ENCODE measurements around the gene RSPH10B2. TPM values are rescaled to one million over a fixed set of nuclear protein-coding genes. Genes with fewer than 3 reads are reported as not detected.
A peak's percentile ranks its signal among the peaks of the same experiment; 100 is the strongest.
"Not testable (repeated sequence)": the region's sequence is repeated elsewhere in the genome, so short reads cannot be mapped to it uniquely, and the experiment has no call there.

The RSPH10B2 gene
- total RNA-seq, 3 donors from 2014 or later = 0.44 TPM; not detected in 2

- Histone ChIP-seq H3K4me1 (no peaks in the 10 kb centered on the region), H3K9me3 (no peaks in the 10 kb centered on the region), H3K27ac (peak overlapping the region; percentile 79 to 84), H3K36me3 (no peaks in the 10 kb centered on the region), H3K27me3 (no peaks in the 10 kb centered on the region), H3K4me3 (peak overlapping the region; percentile 69 to 91 (median 90))
- intact Hi-C loops (cut with DNase I; ENCODE audit: low total_unique reads) = no loop called here
- TF ChIP-seq POLR2AphosphoS5 (IDR thresholded peaks at IDR 0.05) = peak; percentile 47 to 65 (median 47)
- TF ChIP-seq CTCF (IDR thresholded peaks at IDR 0.05) = no peak
- TF ChIP-seq POLR2A (IDR thresholded peaks at IDR 0.05) = peak; percentile 22
- peak; percentile 80 to 87 for DNase-seq (ENCODE audit: low spot score in 2 of 2)
These were observed 24.2 kb upstream of the RSPH10B2 start for GRCh38 chr7:6729492-6730342.

- H3K4me1 ChIP-seq = no peaks in the 10 kb centered on the region
- H3K27ac ChIP-seq = peak overlapping the region; percentile 79 to 84
- no peaks in the 10 kb centered on the region for H3K9me3 ChIP-seq
- H3K36me3 ChIP-seq = no peaks in the 10 kb centered on the region
- TF ChIP-seq CTCF (IDR thresholded peaks at IDR 0.05) (no peak), POLR2AphosphoS5 (IDR thresholded peaks at IDR 0.05) (no peak), POLR2A (IDR thresholded peaks at IDR 0.05) (no peak)
- DNase-seq (ENCODE audit: low spot score in 2 of 2) = no peak
- peak overlapping the region; percentile 69 to 91 (median 90) for H3K4me3 ChIP-seq
- intact Hi-C loops (cut with DNase I; ENCODE audit: low total_unique reads) = no loop called here
- H3K27me3 ChIP-seq = no peaks in the 10 kb centered on the region
These were observed 23.6 kb upstream of the RSPH10B2 start for GRCh38 chr7:6730343-6730633.

- H3K27me3 ChIP-seq; H3K4me3 ChIP-seq; DNase-seq (ENCODE audit: low spot score in 2 of 2); H3K4me1 ChIP-seq; intact Hi-C loops (cut with DNase I; ENCODE audit: low total_unique reads); H3K9me3 ChIP-seq; H3K36me3 ChIP-seq; H3K27ac ChIP-seq: not testable (repeated sequence)
These were observed 15.5 kb upstream of the RSPH10B2 start for GRCh38 chr7:6738415-6738814.

- H3K9me3 ChIP-seq; DNase-seq (ENCODE audit: low spot score in 2 of 2); H3K4me1 ChIP-seq; H3K27ac ChIP-seq; H3K27me3 ChIP-seq; intact Hi-C loops (cut with DNase I; ENCODE audit: low total_unique reads); H3K4me3 ChIP-seq; H3K36me3 ChIP-seq: not testable (repeated sequence)
These were observed 9.3 kb upstream of the RSPH10B2 start for GRCh38 chr7:6744410-6745100.

GRCh38 chr7:6749335-6749734 is 4.6 kb upstream of the RSPH10B2 start:
- H3K27me3 ChIP-seq; H3K27ac ChIP-seq; DNase-seq (ENCODE audit: low spot score in 2 of 2); H3K9me3 ChIP-seq; H3K4me3 ChIP-seq; H3K4me1 ChIP-seq; intact Hi-C loops (cut with DNase I; ENCODE audit: low total_unique reads); H3K36me3 ChIP-seq: not testable (repeated sequence)

GRCh38 chr7:6750173-6750572 is 3.7 kb upstream of the RSPH10B2 start:
- H3K27me3 ChIP-seq; H3K27ac ChIP-seq; H3K36me3 ChIP-seq; DNase-seq (ENCODE audit: low spot score in 2 of 2); H3K9me3 ChIP-seq; H3K4me1 ChIP-seq; intact Hi-C loops (cut with DNase I; ENCODE audit: low total_unique reads); H3K4me3 ChIP-seq: not testable (repeated sequence)

- DNase-seq (ENCODE audit: low spot score in 2 of 2); intact Hi-C loops (cut with DNase I; ENCODE audit: low total_unique reads); H3K4me1 ChIP-seq: not testable (repeated sequence)
These were observed 7.3 kb downstream of the RSPH10B2 start for GRCh38 chr7:6761186-6761585.

GRCh38 chr7:6781581-6781980 is 27.7 kb downstream of the RSPH10B2 start:
- intact Hi-C loops (cut with DNase I; ENCODE audit: low total_unique reads); H3K36me3 ChIP-seq; H3K27ac ChIP-seq; DNase-seq (ENCODE audit: low spot score in 2 of 2); H3K4me1 ChIP-seq; H3K27me3 ChIP-seq; H3K9me3 ChIP-seq; H3K4me3 ChIP-seq: not testable (repeated sequence)

More at GRCh38 chr7:6761186-6761585, 7.3 kb downstream of the RSPH10B2 start:
- H3K27me3 ChIP-seq, H3K36me3 ChIP-seq, H3K4me3 ChIP-seq, H3K9me3 ChIP-seq, H3K27ac ChIP-seq: not testable (repeated sequence)

- H3K9me3 ChIP-seq; H3K4me1 ChIP-seq; DNase-seq (ENCODE audit: low spot score in 2 of 2); intact Hi-C loops (cut with DNase I; ENCODE audit: low total_unique reads); H3K27me3 ChIP-seq; H3K36me3 ChIP-seq; H3K4me3 ChIP-seq; H3K27ac ChIP-seq: not testable (repeated sequence)
These were observed 35.5 kb downstream of the RSPH10B2 start for GRCh38 chr7:6789353-6789752.

GRCh38 chr7:6792113-6792872 is 38.4 kb downstream of the RSPH10B2 start:
- H3K9me3 ChIP-seq; H3K4me3 ChIP-seq; H3K27me3 ChIP-seq; intact Hi-C loops (cut with DNase I; ENCODE audit: low total_unique reads); DNase-seq (ENCODE audit: low spot score in 2 of 2); H3K36me3 ChIP-seq; H3K27ac ChIP-seq; H3K4me1 ChIP-seq: not testable (repeated sequence)

Data from breast epithelium (tissue), 4 donors.